ENCODE data around the gene IFNA5.

DNA sequence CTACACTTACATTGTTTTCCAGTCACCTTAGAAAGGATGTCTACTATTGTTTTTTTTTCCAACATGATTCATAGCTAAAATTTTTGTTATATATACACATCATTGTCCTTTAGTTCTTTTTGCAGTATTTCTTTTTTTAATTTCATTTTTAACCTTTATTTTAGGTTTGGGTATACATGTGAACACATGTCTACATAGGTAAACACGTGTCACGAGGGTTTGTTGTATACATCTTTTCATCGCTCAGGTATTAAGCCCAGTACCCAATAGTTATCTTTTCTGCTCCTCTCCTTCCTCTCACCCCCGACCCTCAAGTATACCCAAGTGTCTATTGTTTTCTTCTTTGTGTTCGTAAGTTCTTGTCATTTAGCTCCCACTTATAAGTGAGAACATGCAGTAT lies 19.0 kb downstream of the IFNA5 start:
- TF ChIP-seq POLR2AphosphoS5 (IDR thresholded peaks at IDR 0.05; ENCODE audit: low read depth, low read length), result no peak
- TF ChIP-seq POLR2A (IDR thresholded peaks at IDR 0.05; ENCODE audit: low read depth, low read length), result no peak
- TF ChIP-seq TAF1 (IDR thresholded peaks at IDR 0.05; ENCODE audit: borderline replicate concordance, low read depth, low read length), result no peak

All from GM12892 (cell line).